ENCODE results near the gene ZNF462.
"Not testable (repeated sequence)": the region's sequence is repeated elsewhere in the genome, so short reads cannot be mapped to it uniquely, and the experiment has no call there.

ZNF462 gene

GRCh38 chr9:106862821-106863720 is at the start of gene ZNF462:
TSS of gene ZNF462 (plus strand) at chr9:106863166. CDS start at chr9:106923384, 60,218 bp downstream.
- ATAC-seq, result no peak

GRCh38 chr9:106816524-106816923 is 46.4 kb upstream of the ZNF462 start:
- no peak for ATAC-seq

- no peak for ATAC-seq
These were observed 44.9 kb upstream of the ZNF462 start for GRCh38 chr9:106818034-106818433.

- no peak for ATAC-seq
These were observed 42.1 kb upstream of the ZNF462 start for GRCh38 chr9:106820866-106821265.

- no peak for ATAC-seq
These were observed 34.9 kb upstream of the ZNF462 start for GRCh38 chr9:106828070-106828469.

GRCh38 chr9:106828965-106829364 is 34.0 kb upstream of the ZNF462 start:
- no peak for ATAC-seq

GRCh38 chr9:106829666-106830408 is 33.1 kb upstream of the ZNF462 start:
- ATAC-seq, result no peak

GRCh38 chr9:106830527-106831150 is 32.3 kb upstream of the ZNF462 start:
- no peak for ATAC-seq

- no peak for ATAC-seq
These were observed 28.1 kb upstream of the ZNF462 start for GRCh38 chr9:106834888-106835287.

- no peak for ATAC-seq
These were observed 27.1 kb upstream of the ZNF462 start for GRCh38 chr9:106835840-106836239.

- no peak for ATAC-seq
These were observed 19.6 kb upstream of the ZNF462 start for GRCh38 chr9:106843371-106843770.

- ATAC-seq, result no peak
These were observed 16.7 kb upstream of the ZNF462 start for GRCh38 chr9:106846307-106846706.

GRCh38 chr9:106846857-106847256 is 16.1 kb upstream of the ZNF462 start:
- no peak for ATAC-seq

- ATAC-seq, result not testable (repeated sequence)
These were observed 11.3 kb upstream of the ZNF462 start for GRCh38 chr9:106851640-106852039.

GRCh38 chr9:106857811-106858470 is 5.0 kb upstream of the ZNF462 start:
- ATAC-seq, result no peak

GRCh38 chr9:106859957-106860720 is 2.8 kb upstream of the ZNF462 start:
- ATAC-seq, result no peak

- ATAC-seq, result no peak
These were observed 2.0 kb upstream of the ZNF462 start for GRCh38 chr9:106860721-106861639.

- ATAC-seq, result no peak
These were observed 1.3 kb upstream of the ZNF462 start for GRCh38 chr9:106861640-106862109.

- ATAC-seq, result no peak
These were observed 701 bp upstream of the ZNF462 start for GRCh38 chr9:106862110-106862820.

Data from activated CD4-positive, CD25-positive, alpha-beta regulatory T cell treated with anti-CD3 and anti-CD28 coated beads, Interleukin-2, amount 50 U/mL, for 24 hours (primary cell).